Measurements from ENCODE around the gene FAM114A1. TPM values are rescaled to one million over a fixed set of nuclear protein-coding genes. Genes with fewer than 3 reads are reported as not detected.
A peak's percentile ranks its signal among the peaks of the same experiment; 100 is the strongest.

The FAM114A1 gene
- total and polyA plus RNA-seq, 2 experiments from 2014 or later, result 13.0 to 14.5 TPM

GRCh38 chr4:38925492-38926413 is 58.1 kb downstream of the FAM114A1 start:
- Mint-ChIP-seq H3K4me3 (no peak overlapping the region), H3K27ac (peak overlapping the region; percentile 40; the same call in 1 of the 2 replicates), H3K27me3 (ENCODE audit: insufficient read depth, low read depth, poor library complexity) (peaks cover 3% of the 10 kb centered on the region), H3K4me1 (peaks cover 2% of the 10 kb centered on the region; the same call in 2 of the 3 replicates), H3K36me3 (ENCODE audit: low read depth) (no peaks in the 10 kb centered on the region), H3K9me3 (no peaks in the 10 kb centered on the region)
- Histone ChIP-seq H3K27me3 (ENCODE audit: insufficient read depth) (no peaks in the 10 kb centered on the region), H2AFZ (no peak overlapping the region), H3K9me2 (ENCODE audit: insufficient read depth) (no peaks in the 10 kb centered on the region), H3K79me2 (replicated peaks; ENCODE audit: insufficient read depth) (no peaks in the 10 kb centered on the region), H3F3A (replicated peaks; ENCODE audit: low read depth) (no peaks in the 10 kb centered on the region), H3K27ac (ENCODE audit: low read depth) (no peak overlapping the region), H3K36me3 (ENCODE audit: insufficient read depth) (no peaks in the 10 kb centered on the region), H3K4me2 (no peak overlapping the region), H3K4me3 (no peak overlapping the region), H4K20me1 (replicated peaks; ENCODE audit: insufficient read depth) (no peaks in the 10 kb centered on the region), H3K4me1 (ENCODE audit: insufficient read depth) (0 out of 2 replicates have a peak, but pooled peaks cover 4% of the 10 kb centered on the region)
- ATAC-seq (no peak), DNase-seq (ENCODE audit: low spot score) (no peak)
- TF ChIP-seq ETS1 (IDR thresholded peaks at IDR 0.05) (no peak), ZNF114 (CRISPR knock-in tag; IDR thresholded peaks at IDR 0.05) (no peak), ZNF331 (CRISPR knock-in tag; IDR thresholded peaks at IDR 0.05; ENCODE audit: low read depth) (no peak), CREB1 (CRISPR knock-in tag; IDR thresholded peaks at IDR 0.05; ENCODE audit: low read depth) (no peak), EZH2phosphoT487 (IDR thresholded peaks at IDR 0.05; ENCODE audit: unreplicated experiment) (no peak), CTCF (conservative IDR thresholded peaks at IDR 0.05; ENCODE audit: low read depth in 2 of 2) (no peak), POLR2AphosphoS5 (IDR thresholded peaks at IDR 0.05; ENCODE audit: low read depth) (no peak), NANOG (IDR thresholded peaks at IDR 0.05; ENCODE audit: borderline replicate concordance) (no peak), JUNB (IDR thresholded peaks at IDR 0.05; ENCODE audit: unreplicated experiment) (no peak), REST (IDR thresholded peaks at IDR 0.05; ENCODE audit: unreplicated experiment) (no peak), EZH2 (IDR thresholded peaks at IDR 0.05; ENCODE audit: low read depth, unreplicated experiment) (no peak), STAT1 (IDR thresholded peaks at IDR 0.05; ENCODE audit: unreplicated experiment) (no peak), ZNF462 (CRISPR knock-in tag; IDR thresholded peaks at IDR 0.05) (no peak)

Data from GM23338 (cell line).